NT2/D1 (cell line): ENCODE data around the gene PTGR2.

Experiments
- SUZ12 ChIP-seq: IDR thresholded peaks from 2 replicates; pipeline ENCODE4 v1.6.1; 2011; ENCODE audit not compliant: insufficient read length, insufficient read depth; ENCODE audit errors: extremely low read depth
- YY1 ChIP-seq: IDR thresholded peaks from 2 replicates; pipeline ENCODE4 v1.6.1; 2011; ENCODE audit not compliant: insufficient read length, insufficient read depth
- ZNF274 ChIP-seq: IDR thresholded peaks from 2 replicates; pipeline ENCODE4 v1.6.1; 2011; ENCODE audit warnings: mild to moderate bottlenecking, low read depth, low read length

DNA sequence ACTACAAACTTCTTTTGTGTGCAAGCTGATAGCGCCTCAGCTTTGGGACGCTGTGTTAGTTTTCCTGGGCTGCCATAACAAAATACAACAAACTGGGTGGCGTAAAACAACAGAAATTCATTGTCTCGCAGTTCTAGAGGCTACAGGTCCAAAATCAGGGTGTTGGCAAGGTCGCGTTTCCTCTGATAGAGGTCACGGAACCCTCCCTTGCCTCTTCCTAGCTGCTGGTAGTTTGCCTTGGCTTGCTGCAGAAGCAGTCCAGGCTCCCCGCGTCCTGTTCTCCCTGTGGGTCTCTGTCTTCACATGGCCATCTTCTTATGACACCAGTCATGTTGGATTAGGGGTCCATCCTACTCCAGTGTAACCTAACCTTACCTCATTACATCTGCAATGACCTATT lies 32.8 kb upstream of the PTGR2 start:
- TF ChIP-seq YY1 (no peak), ZNF274 (no peak), SUZ12 (no peak)
